Endothelial cell of umbilical vein (primary cell): ENCODE data around the gene ADGRL3. TPM values are rescaled to one million over a fixed set of nuclear protein-coding genes. Genes with fewer than 3 reads are reported as not detected.

Experiments
- BruUV-seq: library from RNA; stranded (reverse); fragments of 400-500 nt; replicated peaks from 2 replicates; lab custom pipeline; 2021; lab: Mats Ljungman, UMichigan
- CTCF ChIA-PET: fragments of 300-600, 350-600 bp; sonication (Branson Sonifier 250); formaldehyde crosslinking; loops from one replicate; lab custom pipeline; 2021; ENCODE audit warnings: antibody characterized with exemption, inconsistent platforms; lab: Charles Lee
- POLR2A ChIA-PET: fragments of 300-600, 350-600 bp; sonication (Branson Sonifier 250); formaldehyde crosslinking; loops from one replicate; lab custom pipeline; 2021; ENCODE audit warnings: antibody characterized with exemption, inconsistent platforms; lab: Charles Lee
- DNase-seq: peaks from one replicate; pipeline ENCODE4 v3.0.0-alpha.2; 2011; ENCODE audit warnings: low read depth, low spot score
- FAIRE-seq: peaks from 2 replicates; lab custom pipeline; 2011; peaks lifted over from hg19 to GRCh38; lab: Jason Lieb, UNC
- H2AFZ ChIP-seq: 2 replicates; pipeline ENCODE4 v1.6.0; 2012; ENCODE audit warnings: low read depth, low read length, control low read depth, inconsistent platforms
- H3K27ac ChIP-seq: 2 replicates; pipeline ENCODE4 v1.5.1; 2011; ENCODE audit warnings: low read depth, mild to moderate bottlenecking, control low read depth, low read length, moderate library complexity; ENCODE audit not compliant: insufficient read depth
- H3K27me3 ChIP-seq, 2 experiments: 2 replicates each; pipeline versions ENCODE4 v1.6.0 to v1.6.1; 2011; ENCODE audit warnings: low read length in 2 of 2, mixed read lengths in 1 of 2; ENCODE audit not compliant: control insufficient read depth in 2 of 2, insufficient read depth in 2 of 2
- H3K36me3 ChIP-seq, 2 experiments: 2 replicates in 1 of 2; 3 replicates in 1 of 2; pipeline ENCODE4 v1.5.1; 2011; ENCODE audit warnings: low read length in 2 of 2, mild to moderate bottlenecking in 1 of 2, moderate library complexity in 1 of 2; ENCODE audit not compliant: control insufficient read depth in 2 of 2, insufficient read depth in 2 of 2; ENCODE audit errors: extremely low read depth in 1 of 2
- H3K4me1 ChIP-seq: 3 replicates; pipeline ENCODE4 v1.5.1; 2011; ENCODE audit warnings: mild to moderate bottlenecking, low read length; ENCODE audit not compliant: control insufficient read depth, insufficient read depth; ENCODE audit errors: extremely low read depth
- H3K4me2 ChIP-seq: 2 replicates; pipeline ENCODE4 v1.6.1; 2011; ENCODE audit warnings: low read length, control low read depth, mixed read lengths; ENCODE audit not compliant: insufficient read depth
- H3K4me3 ChIP-seq, 3 experiments: fragments of 200-600 bp in 1 of 3; sonication (generic), shearing (Covaris generic) in 1 of 3; replicated peaks in 1 of 3; 2 replicates each; pipeline ENCODE4 v1.5.1; 2011 to 2016; ENCODE audit warnings: control low read depth in 3 of 3, low read length in 3 of 3, mild to moderate bottlenecking in 2 of 3, inconsistent platforms in 1 of 3, low read depth in 1 of 3, moderate library complexity in 1 of 3; ENCODE audit not compliant: insufficient read depth in 1 of 3
- H3K79me2 ChIP-seq: 2 replicates; pipeline ENCODE4 v1.6.0; 2012; ENCODE audit warnings: low read length, inconsistent platforms; ENCODE audit not compliant: control insufficient read depth, insufficient read depth
- H3K9ac ChIP-seq: replicated peaks from 2 replicates; pipeline ENCODE3; 2011; ENCODE audit warnings: low read length, control low read depth; ENCODE audit not compliant: insufficient read depth; ENCODE audit errors: extremely low read depth
- H3K9me1 ChIP-seq: replicated peaks from 3 replicates; pipeline ENCODE4 v1.6.0; 2011; ENCODE audit warnings: mild to moderate bottlenecking, low read length; ENCODE audit not compliant: control insufficient read depth, insufficient read depth; ENCODE audit errors: extremely low read depth
- H3K9me3 ChIP-seq: replicated peaks from 2 replicates; pipeline ENCODE4 v1.5.1; 2012; ENCODE audit warnings: low read length, inconsistent platforms; ENCODE audit not compliant: control insufficient read depth, insufficient read depth
- H4K20me1 ChIP-seq: replicated peaks from 2 replicates; pipeline ENCODE3; 2011; ENCODE audit warnings: mild to moderate bottlenecking, low read length; ENCODE audit not compliant: control insufficient read depth, insufficient read depth; ENCODE audit errors: extremely low read depth
- CTCF ChIP-seq, 2 donors: IDR thresholded peaks; 1 replicate in 1 of 2; 2 replicates in 1 of 2; pipeline ENCODE4 v1.5.1; 2011; ENCODE audit warnings: low read length in 2 of 2, mild to moderate bottlenecking in 2 of 2, moderate library complexity in 2 of 2, control low read depth in 1 of 2, inconsistent platforms in 1 of 2, low read depth in 1 of 2; ENCODE audit not compliant: insufficient read depth in 1 of 2; ENCODE audit errors: extremely low read depth in 1 of 2
- EZH2 ChIP-seq: IDR thresholded peaks from 2 replicates; pipeline ENCODE4 v1.6.1; 2012; ENCODE audit warnings: borderline replicate concordance, low read depth, mild to moderate bottlenecking, moderate library complexity, low read length, inconsistent platforms; ENCODE audit not compliant: severe bottlenecking
- FOS ChIP-seq: IDR thresholded peaks from 2 replicates; pipeline ENCODE4 v1.6.1; 2011; ENCODE audit warnings: mild to moderate bottlenecking, low read length, moderate library complexity, borderline replicate concordance; ENCODE audit not compliant: insufficient read depth
- GATA2 ChIP-seq: IDR thresholded peaks from 2 replicates; pipeline ENCODE4 v1.7.0; 2011; ENCODE audit warnings: low read depth, mild to moderate bottlenecking, moderate library complexity, mixed read lengths, low read length; ENCODE audit not compliant: insufficient read length, insufficient read depth
- POLR2A ChIP-seq: IDR thresholded peaks from 2 replicates; pipeline ENCODE4 v1.6.1; 2012; ENCODE audit warnings: low read depth, mild to moderate bottlenecking, control low read depth, low read length
- POLR2AphosphoS5 ChIP-seq: IDR thresholded peaks from 2 replicates; pipeline ENCODE4 v1.6.1; 2012; ENCODE audit warnings: low read depth, mild to moderate bottlenecking, control low read depth, low read length, moderate library complexity; ENCODE audit not compliant: insufficient read depth
- dilution Hi-C: fragments of 300-500 bp; cut with MboI; formaldehyde crosslinking; loops from one replicate; pipeline ENCODE4 v1.15.0; 2019; ENCODE audit warnings: low sequenced_read_pairs; ENCODE audit not compliant: extremely low pct_ligation_motif_present
- intact Hi-C: fragments of 100-400 bp; cut with micrococcal nuclease; formaldehyde crosslinking; loops from one replicate; pipeline ENCODE4 v1.10.0; 2022
- polyA plus RNA-seq, 4 experiments: library from polyadenylated mRNA; depleted of rRNA in 3 of 4; stranded (reverse) in 3 of 4; unstranded in 1 of 4; fragments of >200 nt; gene quantifications; 2 replicates each; pipeline versions ENCODE4 v1.2.1 to v1.2.3, GENCODE V29; 2011 to 2012; ENCODE audit warnings: missing spikeins in 1 of 4
- total RNA-seq: library from RNA; stranded (reverse); gene quantifications from 2 replicates; pipeline ENCODE4 v1.2.3, GENCODE V29; 2021
- TF ChIP-seq, protein P1 (sequence below): IDR thresholded peaks from 2 replicates; pipeline ENCODE4 v1.6.1; 2011; ENCODE audit not compliant: insufficient read depth, insufficient read length

ADGRL3 gene
- total and polyA plus RNA-seq, 2 donors (not counting 3 experiments of a cell fraction or from before 2014, with no cell fraction given), result not detected

- BruUV-seq, result no TSS peak
- H3K4me3 ChIP-seq, result no peak overlapping the region
- no peaks in the 10 kb centered on the region for H4K20me1 ChIP-seq
- POLR2A ChIA-PET, result no interaction called here
- DNase-seq (no peak), FAIRE-seq (no peak)
- no peaks in the 10 kb centered on the region for H3K36me3 ChIP-seq
- no peaks in the 10 kb centered on the region for H3K9me3 ChIP-seq
- CTCF ChIA-PET, result no interaction called here
- TF ChIP-seq, protein P1, sequence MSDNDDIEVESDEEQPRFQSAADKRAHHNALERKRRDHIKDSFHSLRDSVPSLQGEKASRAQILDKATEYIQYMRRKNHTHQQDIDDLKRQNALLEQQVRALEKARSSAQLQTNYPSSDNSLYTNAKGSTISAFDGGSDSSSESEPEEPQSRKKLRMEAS, result no peak
- TF ChIP-seq GATA2 (no peak), EZH2 (no peak), POLR2AphosphoS5 (no peak), FOS (no peak), CTCF (IDR thresholded peaks at IDR 0.05; ENCODE audit: extremely low read depth in 1 of 2, insufficient read depth in 1 of 2, low read depth in 1 of 2, low read length in 2 of 2) (no peak), POLR2A (no peak)
- no peaks in the 10 kb centered on the region for H3K4me1 ChIP-seq
- no peaks in the 10 kb centered on the region for H3K9me1 ChIP-seq
- H3K27me3 ChIP-seq, result no peaks in the 10 kb centered on the region
- no peak overlapping the region for H3K4me2 ChIP-seq
- H3K27ac ChIP-seq, result no peak overlapping the region
- no peak overlapping the region for H3K9ac ChIP-seq
- H3K79me2 ChIP-seq, result no peaks in the 10 kb centered on the region
- H2AFZ ChIP-seq, result no peak overlapping the region
- dilution Hi-C loops, result no loop called here
- intact Hi-C loops, result no loop called here
Observed at GRCh38 chr4:61333490-61333889, 133.4 kb downstream of the ADGRL3 start.
